H1 (cell line): ENCODE data around the gene SCN4A. TPM values are rescaled to one million over a fixed set of nuclear protein-coding genes. Genes with fewer than 3 reads are reported as not detected.

Source experiments
- CTCF ChIA-PET: fragments of 300-600 bp; sonication (Branson Sonifier 250); formaldehyde crosslinking; loops from one replicate; lab custom pipeline; 2021; ENCODE audit not compliant: partially characterized antibody; lab: Charles Lee
- POLR2A ChIA-PET: fragments of 300-600 bp; sonication (Branson Sonifier 250); formaldehyde crosslinking; loops from one replicate; lab custom pipeline; 2021; ENCODE audit warnings: inconsistent platforms; ENCODE audit not compliant: partially characterized antibody; lab: Charles Lee
- DNase-seq, 2 experiments: peaks; one replicate each; pipeline versions ENCODE4 v3.0.0 to v3.0.0-alpha.2; 2010 to 2022; ENCODE audit warnings: low spot score in 2 of 2, low read depth in 1 of 2, mixed read lengths in 1 of 2
- FAIRE-seq: peaks from 2 replicates; lab custom pipeline; 2011; peaks lifted over from hg19 to GRCh38; lab: Jason Lieb, UNC
- H2AFZ ChIP-seq: 2 replicates; pipeline ENCODE4 v1.8.1; 2012; ENCODE audit warnings: low read length, inconsistent platforms
- H2AK5ac ChIP-seq: 2 replicates; pipeline ENCODE4 v1.6.1; 2013; ENCODE audit warnings: low read depth, low read length
- H2BK120ac ChIP-seq: replicated peaks from 2 replicates; pipeline ENCODE3; 2013; ENCODE audit warnings: low read depth, low read length, inconsistent platforms
- H2BK12ac ChIP-seq: 2 replicates; pipeline ENCODE4 v1.6.1; 2013; ENCODE audit warnings: low read depth, low read length
- H2BK15ac ChIP-seq: 2 replicates; pipeline ENCODE4 v1.6.1; 2013; ENCODE audit warnings: low read length
- H2BK20ac ChIP-seq: 2 replicates; pipeline ENCODE4 v1.6.1; 2013; ENCODE audit warnings: low read length
- H2BK5ac ChIP-seq: 2 replicates; pipeline ENCODE4 v1.6.1; 2013; ENCODE audit warnings: low read depth, low read length
- H3K14ac ChIP-seq: 2 replicates; pipeline ENCODE4 v1.6.1; 2013; ENCODE audit warnings: inconsistent platforms; ENCODE audit not compliant: insufficient read length
- H3K18ac ChIP-seq: 2 replicates; pipeline ENCODE4 v1.6.1; 2013; ENCODE audit warnings: low read length; ENCODE audit errors: extremely low read depth
- H3K23ac ChIP-seq: 2 replicates; pipeline ENCODE4 v1.6.1; 2013; ENCODE audit warnings: inconsistent platforms; ENCODE audit not compliant: insufficient read length
- H3K23me2 ChIP-seq: 2 replicates; pipeline ENCODE4 v1.6.1; 2013; ENCODE audit warnings: low read depth, low read length
- H3K27ac ChIP-seq: 2 replicates; pipeline ENCODE4 v1.6.1; 2011; ENCODE audit warnings: low read depth, low read length, inconsistent platforms
- H3K27me3 ChIP-seq, 4 experiments: replicated peaks in 1 of 4; 1 replicate in 1 of 4; 2 replicates in 3 of 4; pipeline versions ENCODE4 v1.6.1 to v1.8.1; 2011 to 2013; ENCODE audit warnings: low read length in 3 of 4, mild to moderate bottlenecking in 3 of 4, inconsistent platforms in 2 of 4, mixed read lengths in 2 of 4, moderate library complexity in 1 of 4; ENCODE audit not compliant: control insufficient read depth in 3 of 4, insufficient read depth in 3 of 4; ENCODE audit errors: extremely low read depth in 1 of 4
- H3K36me3 ChIP-seq, 4 experiments: 2 replicates each; pipeline versions ENCODE4 v1.6.1 to v1.8.1; 2011 to 2013; ENCODE audit warnings: mild to moderate bottlenecking in 4 of 4, low read length in 3 of 4, moderate library complexity in 2 of 4, control low read depth in 1 of 4, inconsistent platforms in 1 of 4; ENCODE audit not compliant: insufficient read depth in 4 of 4, control insufficient read depth in 2 of 4
- H3K4ac ChIP-seq: replicated peaks from 2 replicates; pipeline ENCODE3; 2013; ENCODE audit warnings: low read length, low read depth, mixed read lengths, inconsistent platforms; ENCODE audit not compliant: insufficient read length
- H3K4me1 ChIP-seq, 4 experiments: replicated peaks in 1 of 4; 1 replicate in 1 of 4; 2 replicates in 3 of 4; pipeline versions ENCODE4 v1.6.1 to v1.8.1; 2011 to 2013; ENCODE audit warnings: low read length in 3 of 4, inconsistent platforms in 2 of 4, mixed read lengths in 1 of 4; ENCODE audit not compliant: insufficient read depth in 4 of 4, control insufficient read depth in 3 of 4
- H3K4me2 ChIP-seq, 2 experiments: 2 replicates each; pipeline versions ENCODE4 v1.6.1 to v1.8.1; 2011 to 2013; ENCODE audit warnings: low read depth in 2 of 2, low read length in 2 of 2, control low read depth in 1 of 2, inconsistent platforms in 1 of 2, mild to moderate bottlenecking in 1 of 2; ENCODE audit not compliant: insufficient read depth in 1 of 2
- H3K4me3 ChIP-seq, 4 experiments: fragments of 200-600, 300-600 bp in 1 of 4; sonication (generic), shearing (Covaris generic), sonication (Bioruptor Twin) in 1 of 4; 2 replicates each; pipeline versions ENCODE4 v1.5.1 to v1.8.1; 2011 to 2016; ENCODE audit warnings: low read length in 4 of 4, low read depth in 3 of 4, control low read depth in 2 of 4, inconsistent platforms in 2 of 4, mild to moderate bottlenecking in 2 of 4, mixed read lengths in 1 of 4, moderate library complexity in 1 of 4; ENCODE audit not compliant: insufficient read depth in 2 of 4; ENCODE audit errors: extremely low read depth in 1 of 4
- H3K56ac ChIP-seq: replicated peaks from 2 replicates; pipeline ENCODE3; 2013; ENCODE audit warnings: low read depth, mild to moderate bottlenecking, mixed read lengths, low read length, inconsistent platforms; ENCODE audit not compliant: insufficient read length
- H3K79me1 ChIP-seq: 2 replicates; pipeline ENCODE4 v1.6.1; 2013; ENCODE audit warnings: low read depth, low read length, control low read depth
- H3K79me2 ChIP-seq, 2 experiments: 2 replicates each; pipeline versions ENCODE4 v1.6.1 to v1.8.1; 2012 to 2013; ENCODE audit warnings: low read length in 2 of 2, mild to moderate bottlenecking in 2 of 2, inconsistent platforms in 1 of 2; ENCODE audit not compliant: insufficient read depth in 2 of 2, control insufficient read depth in 1 of 2
- H3K9ac ChIP-seq, 4 experiments: replicated peaks in 1 of 4; 1 replicate in 1 of 4; 2 replicates in 3 of 4; pipeline versions ENCODE4 v1.6.1 to v1.8.1; 2011 to 2013; ENCODE audit warnings: low read depth in 3 of 4, low read length in 3 of 4, control low read depth in 2 of 4, mild to moderate bottlenecking in 2 of 4, moderate library complexity in 2 of 4, inconsistent platforms in 1 of 4; ENCODE audit errors: extremely low read depth in 1 of 4
- H3K9me3 ChIP-seq, 2 experiments: 2 replicates each; pipeline versions ENCODE4 v1.6.1 to v1.8.1; 2012 to 2013; ENCODE audit warnings: mild to moderate bottlenecking in 2 of 2, moderate library complexity in 2 of 2, control low read depth in 1 of 2, inconsistent platforms in 1 of 2, low read depth in 1 of 2, low read length in 1 of 2, mixed read lengths in 1 of 2; ENCODE audit not compliant: insufficient read depth in 2 of 2
- H4K20me1 ChIP-seq, 2 experiments: replicated peaks in 1 of 2; 2 replicates each; pipeline versions ENCODE3 to v1.8.1; 2011 to 2013; ENCODE audit warnings: inconsistent platforms in 2 of 2, low read length in 2 of 2, mild to moderate bottlenecking in 1 of 2; ENCODE audit not compliant: insufficient read depth in 2 of 2, control insufficient read depth in 1 of 2
- H4K5ac ChIP-seq: 2 replicates; pipeline ENCODE4 v1.6.1; 2013; ENCODE audit warnings: low read length, low read depth, mixed read lengths, inconsistent platforms; ENCODE audit not compliant: insufficient read length
- H4K8ac ChIP-seq: 2 replicates; pipeline ENCODE4 v1.8.0; 2013; ENCODE audit warnings: mild to moderate bottlenecking, moderate library complexity, low read length, inconsistent platforms; ENCODE audit not compliant: insufficient read depth; ENCODE audit errors: extremely low read depth
- H4K91ac ChIP-seq: replicated peaks from 2 replicates; pipeline ENCODE3; 2013; ENCODE audit warnings: low read length, mixed read lengths, inconsistent platforms; ENCODE audit not compliant: insufficient read length
- ASH2L ChIP-seq: fragments of 200-600, 300-600 bp; sonication (generic); IDR thresholded peaks from one replicate; pipeline ENCODE4 v1.7.1; 2017; ENCODE audit warnings: low read length
- CBX5 ChIP-seq: fragments of 300-800, 300-1000 bp; sonication (generic); IDR thresholded peaks from 2 replicates; pipeline ENCODE4 v1.7.1; 2016; ENCODE audit warnings: antibody characterized with exemption, low read length, low read depth
- CBX8 ChIP-seq: fragments of 300-800, 300-1000 bp; sonication (generic); IDR thresholded peaks from 2 replicates; pipeline ENCODE4 v1.7.1; 2016; ENCODE audit warnings: low read depth, low read length, borderline replicate concordance
- NANOG ChIP-seq: IDR thresholded peaks from 2 replicates; pipeline ENCODE4 v1.6.1; 2011; ENCODE audit warnings: low read length, low read depth, mild to moderate bottlenecking, inconsistent platforms; ENCODE audit not compliant: insufficient read depth, poor library complexity, severe bottlenecking
- NRF1 ChIP-seq: IDR thresholded peaks from 2 replicates; pipeline ENCODE4 v1.6.1; 2011; ENCODE audit warnings: mild to moderate bottlenecking, low read depth, low read length, improper control_type of control experiment
- POU5F1 ChIP-seq: IDR thresholded peaks from 2 replicates; pipeline ENCODE4 v1.6.1; 2011; ENCODE audit warnings: low read depth, mild to moderate bottlenecking, low read length, moderate library complexity
- RXRA ChIP-seq: IDR thresholded peaks from 2 replicates; pipeline ENCODE4 v1.6.1; 2011; ENCODE audit warnings: low read depth, mild to moderate bottlenecking, low read length, moderate library complexity; ENCODE audit not compliant: insufficient read depth
- SIX5 ChIP-seq: IDR thresholded peaks from 2 replicates; pipeline ENCODE4 v1.6.1; 2011; ENCODE audit warnings: mild to moderate bottlenecking, low read depth, low read length
- SUZ12 ChIP-seq: fragments of 200-600 bp; sonication (generic); IDR thresholded peaks from 2 replicates; pipeline ENCODE4 v1.6.1; 2012; ENCODE audit warnings: mild to moderate bottlenecking, inconsistent platforms, low read length, moderate library complexity, mixed read lengths
- TAF7 ChIP-seq: optimal IDR thresholded peaks from 2 replicates; pipeline ENCODE3; 2011; ENCODE audit warnings: low read depth, mild to moderate bottlenecking, inconsistent platforms, low read length, moderate library complexity, borderline replicate concordance
- TBP ChIP-seq: IDR thresholded peaks from 2 replicates; pipeline ENCODE4 v1.6.1; 2011; ENCODE audit warnings: low read depth, low read length, improper control_type of control experiment
- WGBS, 2 experiments: shearing (Covaris generic) in 1 of 2; methylation state at CpG; one replicate each; pipeline versions ENCODE4 v1.1.6 to v1.1.7; 2013 to 2015; ENCODE audit warnings: low lambda C conversion rate in 2 of 2, mixed read lengths in 2 of 2, inconsistent platforms in 1 of 2, low coverage in 1 of 2, missing lambda C conversion rate in 1 of 2; ENCODE audit not compliant: insufficient replicate concordance in 2 of 2, insufficient coverage in 1 of 2, insufficient read length in 1 of 2; ENCODE audit errors: extremely low coverage in 1 of 2, missing lambda C conversion rate in 1 of 2; 5-methylcytosine and 5-hydroxymethylcytosine counted together
- polyA plus RNA-seq, 7 experiments: library from polyadenylated mRNA; depleted of rRNA in 3 of 7; stranded (reverse) in 5 of 7; unstranded in 2 of 7; fragments of >200 nt in 5 of 7; fragments of 200-250 nt in 2 of 7; gene quantifications; 1 replicate in 5 of 7; 2 replicates in 1 of 7; 4 replicates in 1 of 7; pipeline versions ENCODE4 v1.2.1 to v1.2.3, GENCODE V29; 2011 to 2013; ENCODE audit warnings: missing spikeins in 2 of 7, mixed read lengths in 2 of 7
- total RNA-seq: library from RNA; stranded (reverse); fragmentation: NEBNext Ultra II Directional; extraction: Animal tissue kit (Norgen Biotek cat#: 25700); gene quantifications from 2 replicates; pipeline ENCODE4 v1.2.1, GENCODE V29; 2021

SCN4A gene
- total and polyA plus RNA-seq, 2 of the 8 experiments (the other 6 are each of a cell fraction or from before 2014, with no cell fraction given): 5.0 to 8.5 TPM

DNA sequence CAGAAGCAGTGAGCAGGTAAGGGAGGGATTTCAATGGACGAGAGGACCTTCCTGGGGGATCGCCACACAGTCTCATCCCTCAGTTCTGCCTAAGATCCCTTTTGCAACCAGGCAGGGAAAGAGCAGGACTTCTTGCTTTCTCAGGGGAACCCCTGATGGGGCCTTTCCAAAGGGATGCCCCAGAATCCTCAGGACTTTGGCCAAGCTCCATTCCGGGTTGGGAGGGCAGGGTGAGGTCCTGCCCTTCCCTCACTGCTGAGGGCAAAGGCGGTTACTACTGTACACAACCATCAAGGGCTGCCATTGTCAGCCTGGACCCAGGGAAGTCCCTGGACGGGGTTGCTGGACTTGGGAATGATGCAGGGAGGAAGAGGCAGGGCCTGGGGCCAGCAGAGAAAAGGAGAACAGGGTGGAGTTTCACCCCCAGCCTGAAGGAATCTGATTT is 35.1 kb upstream of the SCN4A start:
- no peak overlapping the region for H3K14ac ChIP-seq
- no peak overlapping the region for H3K18ac ChIP-seq
- no peak overlapping the region for H2BK5ac ChIP-seq
- peak overlapping the region; percentile 75; the same call in 1 of the 2 replicates for H2AK5ac ChIP-seq
- DNase-seq: peak in 1 of 2 experiments; percentile 43
- H3K23me2 ChIP-seq: no peaks in the 10 kb centered on the region
- no peak overlapping the region for H3K9ac ChIP-seq
- no peaks in the 10 kb centered on the region for H3K79me1 ChIP-seq
- no peaks in the 10 kb centered on the region for H3K79me2 ChIP-seq
- 68% methylated on average over 5 of the region's 5 CpGs; no CpG with 5 or more reads in 1 of the 2 experiments for WGBS, 2 experiments
- POLR2A ChIA-PET: interaction anchor here (1.0 kb wide), 1 partner anchor 61 kb away, joined by 3 read pairs; no protein-coding TSS in a partner anchor
- H2BK12ac ChIP-seq: 0 out of 2 replicates have a peak overlapping the region, but pooled peaks have one; percentile 3
- no peak overlapping the region for H3K23ac ChIP-seq
- peak overlapping the region; percentile 44; the same call in 1 of the 2 replicates for H2AFZ ChIP-seq
- no peak overlapping the region for H3K4me3 ChIP-seq
- H4K8ac ChIP-seq: peak overlapping the region; percentile 28; the same call in 1 of the 2 replicates
- no peaks in the 10 kb centered on the region for H3K36me3 ChIP-seq
- FAIRE-seq: no peak
- H3K56ac ChIP-seq: no peak overlapping the region
- no peaks in the 10 kb centered on the region for H3K9me3 ChIP-seq
- H4K91ac ChIP-seq: no peak overlapping the region
- H3K4ac ChIP-seq: peak overlapping the region; percentile 13
- CTCF ChIA-PET: interaction anchor here (1.0 to 4.0 kb wide), 4 partner anchors 10 to 111 kb away, joined by 3 to 26 read pairs (median 10); no protein-coding TSS in a partner anchor
- no peak overlapping the region for H3K27ac ChIP-seq
- H2BK120ac ChIP-seq: no peak overlapping the region
- no peaks in the 10 kb centered on the region for H3K27me3 ChIP-seq
- no peak overlapping the region for H4K5ac ChIP-seq
- H3K4me2 ChIP-seq: no peak overlapping the region
- 0 out of 2 replicates have a peak overlapping the region, but pooled peaks have one; percentile 61 for H2BK15ac ChIP-seq
- H2BK20ac ChIP-seq: no peak overlapping the region
- H4K20me1 ChIP-seq: no peaks in the 10 kb centered on the region
- H3K4me1 ChIP-seq: peaks cover 0 to 10% (median 5%) of the 10 kb centered on the region in 4 experiments; a peak in 4 of 7 replicates
- no peak for TF ChIP-seq RXRA
- no peak for TF ChIP-seq ASH2L
- no peak for TF ChIP-seq CBX8
- no peak for TF ChIP-seq CBX5
- TF ChIP-seq SUZ12: no peak
- no peak for TF ChIP-seq TAF7
- no peak for TF ChIP-seq NRF1
- TF ChIP-seq POU5F1: no peak
- TF ChIP-seq SIX5: no peak
- no peak for TF ChIP-seq TBP
- TF ChIP-seq NANOG: no peak
